Measurements from ENCODE around the gene CYP2A6.
"Not testable (repeated sequence)": the region's sequence is repeated elsewhere in the genome, so short reads cannot be mapped to it uniquely, and the experiment has no call there.

CYP2A6 gene

DNA sequence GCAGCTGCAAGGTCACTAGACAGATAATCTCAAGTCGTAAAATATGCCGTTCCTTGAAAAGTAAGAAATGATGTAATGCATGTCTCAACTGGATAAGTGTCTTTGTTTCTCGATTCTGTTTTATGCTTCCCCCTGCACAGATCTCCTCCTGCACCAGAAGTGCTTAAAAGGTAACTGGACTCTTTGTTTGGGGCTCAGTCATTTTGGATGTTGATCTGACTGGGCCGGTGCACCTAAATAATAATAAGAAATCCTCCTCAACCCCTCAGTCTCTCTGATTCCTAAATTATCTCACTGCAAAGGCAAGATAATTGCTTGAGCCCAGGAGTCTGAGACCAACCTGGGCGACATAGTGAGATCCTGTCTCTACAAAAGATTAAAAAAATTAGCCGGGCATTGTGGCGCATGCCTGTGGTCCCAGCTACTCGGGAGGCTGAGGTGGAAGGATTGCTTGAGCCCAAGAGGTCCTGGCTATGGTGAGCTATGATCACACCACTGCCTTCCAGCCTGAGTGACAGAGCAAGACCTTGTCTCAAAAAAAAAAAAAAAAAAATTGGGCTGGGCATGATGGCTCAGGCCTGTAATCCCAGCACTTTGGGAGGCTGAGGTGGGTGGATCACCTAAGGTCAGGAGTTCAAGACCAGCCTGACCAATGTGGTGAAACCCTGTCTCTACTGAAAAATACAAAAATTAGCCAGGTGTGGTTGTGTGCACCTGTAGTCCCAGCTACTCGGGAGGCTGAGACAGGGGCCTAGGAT is 14.7 kb upstream of the CYP2A6 start:
- H3K27ac Mint-ChIP-seq; H3K4me1 Mint-ChIP-seq; ATAC-seq; DNase-seq (ENCODE audit: low spot score in 2 of 2); H3K36me3 Mint-ChIP-seq; H3K9me3 Mint-ChIP-seq; H3K4me3 Mint-ChIP-seq: not testable (repeated sequence)

DNA sequence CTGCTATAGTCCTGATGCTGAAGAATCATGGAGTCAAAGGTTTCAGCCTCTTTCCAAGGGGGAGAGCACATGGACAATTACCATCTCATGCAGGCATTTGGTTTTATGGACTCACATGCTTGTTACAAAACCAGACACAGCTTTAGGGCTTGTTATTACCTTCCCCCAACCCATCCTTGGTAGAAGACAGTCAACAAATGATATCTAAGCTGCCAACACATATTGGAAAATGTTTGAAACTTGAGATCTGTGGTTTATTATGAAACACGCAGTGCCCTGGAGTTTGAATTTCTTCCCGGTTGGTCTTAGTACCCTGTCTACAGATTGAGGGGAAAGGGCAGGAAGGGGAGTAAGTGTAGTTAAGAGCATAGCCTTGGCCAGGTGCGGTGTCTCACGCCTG is 12.5 kb upstream of the CYP2A6 start:
- Mint-ChIP-seq H3K4me3 (no peak overlapping the region), H3K36me3 (no peaks in the 10 kb centered on the region), H3K4me1 (no peaks in the 10 kb centered on the region), H3K9me3 (no peaks in the 10 kb centered on the region), H3K27ac (no peak overlapping the region)
- ATAC-seq (no peak), DNase-seq (ENCODE audit: low spot score in 2 of 2) (no peak)

DNA sequence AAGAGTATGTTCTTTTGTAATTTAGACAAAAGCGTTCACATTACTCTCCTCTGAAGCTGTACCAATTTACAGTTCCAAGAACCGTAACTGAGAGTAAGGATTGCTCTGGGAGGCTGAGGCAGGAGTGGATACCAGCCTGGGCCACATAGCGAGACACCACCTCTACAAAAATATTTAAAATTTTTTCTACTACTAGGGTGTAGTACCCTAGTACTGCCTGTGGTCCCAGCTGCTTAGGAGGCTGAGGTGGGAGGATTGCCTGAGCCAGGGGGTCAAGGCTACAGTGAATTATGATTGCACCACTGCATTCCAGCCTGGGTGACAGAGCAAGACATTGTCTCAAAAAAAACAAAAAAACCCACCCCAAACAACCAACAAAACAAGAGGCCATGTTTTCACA is 12.1 kb upstream of the CYP2A6 start:
- Mint-ChIP-seq H3K9me3 (no peaks in the 10 kb centered on the region), H3K4me3 (no peak overlapping the region), H3K36me3 (no peaks in the 10 kb centered on the region), H3K27ac (no peak overlapping the region), H3K4me1 (no peaks in the 10 kb centered on the region)
- no peak for DNase-seq (ENCODE audit: low spot score in 2 of 2)
- ATAC-seq: no peak

DNA sequence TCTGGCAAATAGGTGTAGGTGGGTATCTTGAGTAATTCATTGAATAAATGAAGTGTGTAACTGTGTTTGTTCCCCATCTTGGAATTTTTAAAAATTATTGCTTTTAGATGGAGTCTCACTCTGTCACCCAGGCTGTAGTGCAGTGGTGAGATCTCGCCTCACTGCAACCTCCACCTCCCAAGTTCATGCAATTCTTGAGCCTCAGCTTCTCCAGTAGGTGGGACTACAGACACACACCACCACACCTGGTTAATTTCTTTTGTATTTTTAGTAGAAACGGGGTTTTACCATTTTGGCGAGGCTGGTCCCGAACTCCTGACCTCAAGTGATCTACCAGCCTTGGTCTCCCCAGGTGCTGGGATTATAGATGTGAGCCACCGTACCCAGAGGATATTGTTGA is 7.9 kb upstream of the CYP2A6 start:
- DNase-seq (ENCODE audit: low spot score in 2 of 2) (no peak), ATAC-seq (no peak)
- Mint-ChIP-seq H3K27ac (no peak overlapping the region), H3K4me1 (no peaks in the 10 kb centered on the region), H3K9me3 (no peaks in the 10 kb centered on the region), H3K36me3 (no peaks in the 10 kb centered on the region), H3K4me3 (no peak overlapping the region)

DNA sequence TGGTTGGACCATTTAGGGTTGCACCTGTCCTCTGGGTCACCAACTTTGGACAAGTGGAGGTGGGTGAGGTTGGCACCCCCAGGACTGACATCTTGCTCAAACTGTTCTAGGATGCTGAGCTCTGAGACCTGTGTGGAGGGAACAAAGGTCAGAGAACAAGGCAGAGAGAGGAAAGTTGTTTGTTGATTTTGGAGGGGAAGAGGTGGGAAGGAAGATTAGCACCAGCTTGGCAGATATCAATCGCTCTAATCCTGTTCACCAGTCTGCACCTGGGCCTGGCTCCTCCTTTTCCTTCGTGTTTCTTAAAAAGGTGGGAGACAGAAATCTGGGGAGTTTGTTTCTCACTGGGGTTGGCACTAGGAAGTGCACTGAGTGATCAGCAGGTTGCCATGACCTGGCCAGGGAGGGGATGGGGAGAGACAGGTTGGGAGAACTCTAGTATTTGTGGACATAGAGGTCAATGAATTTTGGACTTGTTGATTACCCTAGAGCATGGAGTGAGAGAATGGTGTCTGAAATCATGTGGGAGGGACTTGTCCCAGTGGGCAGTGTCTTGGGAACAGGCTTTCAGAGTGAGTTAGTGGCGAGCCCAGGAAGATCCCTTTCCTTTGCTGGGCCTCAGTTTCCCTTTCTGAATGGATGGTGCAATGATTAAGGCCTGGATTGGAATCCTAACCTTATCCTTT is 2.4 kb upstream of the CYP2A6 start:
- not testable (repeated sequence) for H3K9me3 Mint-ChIP-seq; DNase-seq (ENCODE audit: low spot score in 2 of 2); H3K27ac Mint-ChIP-seq; H3K4me3 Mint-ChIP-seq
- ATAC-seq: peak; percentile 25
- Mint-ChIP-seq H3K36me3 (peaks cover 15% of the 10 kb centered on the region), H3K4me1 (peaks cover 19% of the 10 kb centered on the region)

DNA sequence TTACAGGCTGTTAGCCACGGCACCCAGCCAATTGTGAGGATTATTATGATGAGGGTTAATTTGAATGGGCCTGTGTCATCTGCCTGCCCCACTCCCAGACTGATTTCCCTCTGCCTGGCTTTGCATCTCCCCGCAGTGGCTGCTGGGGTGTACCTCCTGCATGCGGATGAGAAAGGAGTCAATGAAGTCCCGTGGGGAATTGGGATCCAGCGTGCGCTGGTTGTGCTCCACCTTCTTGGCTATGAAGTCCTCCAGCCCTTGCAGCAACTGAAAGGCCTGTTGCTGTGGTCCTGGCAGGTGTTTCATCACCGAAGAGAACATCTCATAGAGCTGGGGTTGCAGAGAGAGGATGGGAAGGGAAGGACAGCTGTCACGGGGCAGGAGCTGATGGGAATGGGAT is 3.5 kb downstream of the CYP2A6 start:
- H3K9me3 Mint-ChIP-seq; DNase-seq (ENCODE audit: low spot score in 2 of 2): not testable (repeated sequence)

DNA sequence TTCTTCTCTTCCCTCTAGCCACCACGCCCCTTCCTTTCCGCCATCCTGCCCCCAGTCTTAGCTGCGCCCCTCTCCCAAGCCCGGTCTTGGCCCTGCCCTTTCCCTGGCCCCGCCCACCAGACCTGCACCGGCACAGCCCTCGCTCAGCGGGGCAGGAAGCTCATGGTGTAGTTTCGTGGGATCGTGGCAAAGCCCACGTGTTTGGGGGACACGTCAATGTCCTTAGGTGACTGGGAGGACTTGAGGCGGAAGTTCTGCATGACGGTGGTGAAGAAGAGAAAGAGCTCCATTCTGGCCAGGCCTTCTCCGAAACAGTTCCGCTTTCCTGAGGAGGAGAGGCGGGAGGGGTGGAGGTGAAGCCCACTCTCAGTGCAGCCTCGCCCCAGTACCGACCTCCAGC is 6.6 kb downstream of the CYP2A6 start:
- peak overlapping the region; percentile 64 for H3K4me3 Mint-ChIP-seq
- DNase-seq (ENCODE audit: low spot score in 2 of 2): peak; percentile 46 to 82
- peak; percentile 98 for ATAC-seq
- peak overlapping the region; percentile 94 for H3K27ac Mint-ChIP-seq
- not testable (repeated sequence) for H3K36me3 Mint-ChIP-seq, H3K9me3 Mint-ChIP-seq
- peaks cover 42% of the 10 kb centered on the region for H3K4me1 Mint-ChIP-seq

More for the DNA sequence above, 3.5 kb downstream of the CYP2A6 start:
- Mint-ChIP-seq H3K4me1 (peaks cover 51% of the 10 kb centered on the region), H3K36me3 (peaks cover 15% of the 10 kb centered on the region)
- not testable (repeated sequence) for H3K27ac Mint-ChIP-seq, H3K4me3 Mint-ChIP-seq, ATAC-seq

DNA sequence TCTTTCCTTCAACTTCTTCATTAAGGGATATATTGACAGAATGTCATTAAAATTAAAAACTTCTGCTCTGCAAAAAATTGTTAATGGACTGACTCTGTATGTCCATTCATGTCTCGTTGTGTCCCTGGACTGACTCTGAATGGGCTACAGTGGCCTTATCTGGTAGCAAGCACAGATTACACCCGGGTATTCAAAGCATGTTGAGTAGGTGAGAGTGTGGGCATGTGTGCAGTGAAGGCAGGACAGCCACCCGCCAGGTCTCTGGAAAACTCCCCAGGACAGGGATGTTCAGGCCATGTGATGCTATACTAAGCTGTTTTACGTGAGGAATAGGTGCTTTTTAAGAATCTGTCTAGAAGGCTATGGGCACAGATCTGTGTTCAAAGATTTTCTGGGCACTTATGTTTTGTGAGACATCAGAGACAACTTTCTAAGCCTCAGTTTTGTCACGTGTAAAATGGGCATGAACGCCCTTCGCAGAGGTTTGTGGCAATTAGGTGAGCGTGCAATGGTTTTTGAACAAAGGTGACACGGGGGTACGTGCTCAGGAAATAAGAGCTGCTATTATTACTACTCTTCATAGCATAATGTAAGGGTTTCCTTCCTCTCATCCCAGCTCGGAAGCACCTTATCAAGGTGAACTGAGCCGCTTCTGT is 7.1 kb downstream of the CYP2A6 start:
- H3K4me3 Mint-ChIP-seq: peak overlapping the region; percentile 64
- H3K9me3 Mint-ChIP-seq; ATAC-seq; H3K36me3 Mint-ChIP-seq; DNase-seq (ENCODE audit: low spot score in 2 of 2): not testable (repeated sequence)
- peak overlapping the region; percentile 94 for H3K27ac Mint-ChIP-seq
- peaks cover 37% of the 10 kb centered on the region for H3K4me1 Mint-ChIP-seq

DNA sequence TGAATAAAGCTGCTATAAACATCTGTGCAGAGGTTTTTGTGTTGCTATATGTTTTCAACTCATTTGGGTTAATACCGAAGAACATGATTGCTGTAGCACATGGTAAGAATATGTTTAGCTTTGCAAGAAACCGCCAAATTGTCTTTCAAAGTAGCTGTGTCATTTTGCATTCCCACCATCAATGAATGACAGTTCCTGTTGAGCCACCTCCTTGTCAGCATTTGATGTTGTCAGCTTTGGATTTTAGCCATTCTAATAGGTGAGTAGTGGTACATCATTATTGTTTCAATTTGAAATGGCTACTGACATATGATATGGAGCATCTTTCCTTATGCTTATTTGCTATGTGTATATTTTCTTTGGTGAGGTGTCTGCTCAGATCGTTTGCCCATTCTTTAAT is 8.2 kb downstream of the CYP2A6 start:
- not testable (repeated sequence) for H3K9me3 Mint-ChIP-seq; H3K27ac Mint-ChIP-seq; ATAC-seq; DNase-seq (ENCODE audit: low spot score in 2 of 2); H3K4me3 Mint-ChIP-seq; H3K36me3 Mint-ChIP-seq
- peaks cover 26% of the 10 kb centered on the region for H3K4me1 Mint-ChIP-seq

DNA sequence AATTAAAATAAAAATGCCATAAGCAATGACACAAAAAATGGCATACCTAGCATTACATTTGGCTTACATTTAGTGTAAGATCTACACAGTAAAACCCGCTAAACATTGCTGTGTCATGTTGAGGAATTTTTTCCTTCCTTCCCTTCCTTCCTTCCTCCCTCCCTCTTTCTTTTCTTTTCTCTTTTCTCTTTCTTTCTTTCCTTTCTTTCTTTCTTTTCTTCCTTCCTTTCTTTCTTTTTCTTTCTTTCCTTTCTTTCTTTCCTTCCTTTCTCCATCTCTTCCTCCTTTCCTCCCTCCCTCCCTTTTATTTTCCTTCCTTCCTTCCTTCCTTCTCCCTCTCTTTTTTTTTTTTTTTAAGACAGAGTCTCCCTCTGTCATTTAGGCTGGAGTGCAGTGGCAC is 11.8 kb downstream of the CYP2A6 start:
- DNase-seq (ENCODE audit: low spot score in 2 of 2); H3K9me3 Mint-ChIP-seq; ATAC-seq; H3K27ac Mint-ChIP-seq; H3K4me3 Mint-ChIP-seq; H3K4me1 Mint-ChIP-seq; H3K36me3 Mint-ChIP-seq: not testable (repeated sequence)

DNA sequence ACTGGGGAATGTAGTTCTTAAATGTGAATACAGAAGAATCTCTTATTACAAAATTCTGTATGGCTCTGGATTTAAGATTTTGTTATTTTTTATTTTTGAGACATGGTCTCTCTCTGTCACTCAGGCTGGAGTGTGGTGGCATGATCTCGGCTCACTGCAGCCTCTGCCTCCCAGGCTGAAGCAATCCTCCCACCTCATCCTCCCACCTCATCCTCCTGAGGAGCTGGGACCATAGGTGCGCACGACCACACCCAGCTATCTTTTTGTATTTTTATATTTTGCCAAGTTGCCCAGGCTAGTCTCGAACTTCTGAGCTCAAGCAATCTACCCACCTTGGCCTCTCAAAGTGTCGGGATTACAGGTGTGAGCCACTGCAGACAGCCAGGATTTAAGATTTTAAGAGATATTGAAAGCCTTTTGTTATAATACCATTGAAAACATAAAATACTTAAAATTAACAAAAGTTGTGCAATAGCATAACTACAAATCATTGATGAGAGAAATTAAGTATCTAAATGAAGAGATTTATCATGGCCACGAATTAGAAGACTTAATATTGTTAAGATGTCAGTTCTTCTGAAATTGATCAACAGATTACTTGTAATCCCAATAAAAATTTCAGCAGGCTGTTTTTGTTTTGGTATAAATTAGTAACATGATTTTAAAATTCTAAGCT is 13.4 kb downstream of the CYP2A6 start:
- H3K27ac Mint-ChIP-seq: no peak overlapping the region
- no peak for ATAC-seq
- peaks cover 6% of the 10 kb centered on the region for H3K4me1 Mint-ChIP-seq
- no peaks in the 10 kb centered on the region for H3K9me3 Mint-ChIP-seq
- DNase-seq (ENCODE audit: low spot score in 2 of 2): no peak
- H3K36me3 Mint-ChIP-seq: no peaks in the 10 kb centered on the region
- no peak overlapping the region for H3K4me3 Mint-ChIP-seq

DNA sequence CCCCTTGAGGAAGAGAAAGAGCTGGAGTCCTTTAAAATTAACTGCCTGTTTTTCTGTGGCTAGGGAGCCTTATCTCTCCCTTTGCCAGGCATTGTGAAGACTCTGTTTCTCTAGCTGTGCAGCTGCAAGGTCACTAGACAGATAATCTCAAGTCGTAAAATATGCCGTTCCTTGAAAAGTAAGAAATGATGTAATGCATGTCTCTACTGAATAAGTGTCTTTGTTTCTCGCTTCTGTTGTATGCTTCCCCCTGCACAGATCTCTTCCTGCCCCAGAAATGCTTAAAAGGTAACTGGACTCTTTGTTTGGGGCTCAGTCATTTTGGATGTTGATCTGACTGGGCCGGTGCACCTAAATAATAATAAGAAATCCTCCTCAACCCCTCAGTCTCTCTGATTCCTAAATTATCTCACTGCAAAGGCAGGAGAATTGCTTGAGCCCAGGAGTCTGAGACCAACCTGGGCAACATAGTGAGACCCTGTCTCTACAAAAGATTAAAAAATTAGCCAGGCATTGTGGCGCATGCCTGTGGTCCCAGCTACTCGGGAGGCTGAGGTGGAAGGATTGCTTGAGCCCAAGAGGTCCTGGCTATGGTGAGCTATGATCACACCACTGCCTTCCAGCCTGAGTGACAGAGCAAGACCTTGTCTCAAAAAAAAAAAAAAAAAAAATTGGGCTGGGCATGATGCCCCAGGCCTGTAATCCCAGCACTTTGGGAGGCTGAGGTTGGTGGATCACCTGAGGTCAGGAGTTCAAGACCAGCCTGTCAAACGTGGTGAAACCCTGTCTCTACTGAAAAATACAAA is 16.3 kb downstream of the CYP2A6 start:
- ATAC-seq; H3K27ac Mint-ChIP-seq; H3K36me3 Mint-ChIP-seq; DNase-seq (ENCODE audit: low spot score in 2 of 2); H3K9me3 Mint-ChIP-seq; H3K4me3 Mint-ChIP-seq; H3K4me1 Mint-ChIP-seq: not testable (repeated sequence)

DNA sequence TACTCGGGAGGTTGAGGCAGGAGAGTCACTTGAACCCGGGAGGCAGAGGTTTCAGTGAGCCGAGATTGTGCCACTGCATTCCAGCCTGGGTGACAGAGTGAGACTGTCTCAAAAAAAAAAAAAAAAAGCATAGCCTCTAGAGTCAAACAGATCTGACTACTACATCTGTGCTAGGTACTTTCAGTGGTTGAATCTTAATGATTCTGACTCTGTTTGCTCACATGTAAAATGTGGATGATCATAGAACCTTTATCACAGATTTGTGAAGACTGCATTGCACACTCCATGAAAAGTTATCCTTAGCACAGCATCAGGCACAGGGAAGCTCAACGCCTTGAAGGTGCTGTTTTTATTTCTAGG is 17.8 kb downstream of the CYP2A6 start:
- not testable (repeated sequence) for H3K9me3 Mint-ChIP-seq; H3K27ac Mint-ChIP-seq; H3K4me1 Mint-ChIP-seq; DNase-seq (ENCODE audit: low spot score in 2 of 2); H3K36me3 Mint-ChIP-seq; H3K4me3 Mint-ChIP-seq
- ATAC-seq: peak; percentile 39

DNA sequence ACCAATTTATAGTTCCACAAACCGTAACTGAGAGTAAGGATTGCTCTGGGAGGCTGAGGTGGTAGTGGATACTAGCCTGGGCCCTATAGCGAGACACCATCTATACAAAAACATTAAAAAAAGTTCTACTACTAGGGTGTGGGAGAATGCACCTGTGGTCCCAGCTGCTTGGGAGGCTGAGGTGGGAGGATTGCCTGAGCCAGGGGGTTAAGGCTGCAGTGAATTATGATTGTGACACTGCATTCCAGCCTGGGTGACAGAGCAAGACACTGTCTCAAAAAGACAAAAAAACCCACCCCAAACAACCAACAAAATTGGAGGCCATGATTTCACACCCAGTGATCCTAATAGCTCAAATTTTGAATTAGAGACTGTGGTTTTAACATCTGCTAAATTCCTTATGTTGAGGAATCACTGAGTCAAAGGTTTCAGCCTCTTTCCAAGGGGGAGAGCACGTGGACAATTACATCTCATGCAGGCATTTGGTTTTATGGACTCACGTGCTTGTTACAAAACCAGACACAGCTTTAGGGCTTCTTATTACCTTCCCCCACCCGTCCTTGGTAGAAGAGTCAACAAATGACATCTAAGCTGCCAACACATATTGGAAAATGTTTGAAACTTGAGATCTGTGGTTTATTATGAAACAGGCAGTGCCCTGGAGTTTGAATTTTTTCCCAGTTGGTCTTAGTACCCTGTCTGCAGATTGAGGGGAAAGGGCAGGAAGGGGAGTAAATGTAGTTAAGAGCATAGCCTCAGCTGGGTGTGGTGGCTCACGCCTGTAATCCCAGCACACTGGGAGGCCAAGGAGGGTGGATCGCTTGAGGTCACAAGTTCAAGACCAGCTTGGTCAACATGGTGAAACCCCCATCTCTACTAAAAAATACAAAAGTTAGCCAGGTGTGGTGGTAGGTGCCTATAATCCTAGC is 18.5 kb downstream of the CYP2A6 start:
- DNase-seq (ENCODE audit: low spot score in 2 of 2): no peak
- no peak for ATAC-seq
- H3K36me3 Mint-ChIP-seq: peaks cover 3% of the 10 kb centered on the region
- no peaks in the 10 kb centered on the region for H3K9me3 Mint-ChIP-seq
- H3K27ac Mint-ChIP-seq: no peak overlapping the region
- H3K4me3 Mint-ChIP-seq: no peak overlapping the region
- H3K4me1 Mint-ChIP-seq: peaks cover 14% of the 10 kb centered on the region

Measured in stimulated activated effector memory CD8-positive, alpha-beta T cell treated with anti-CD3 and anti-CD28 coated beads, Interleukin-12 subunit alpha, Interleukin-12 subunit beta, amount 100 ng/mL, for 72 hours (primary cell).